HCT116 (cell line): Measurements from ENCODE around the gene MCTP2. TPM values are rescaled to one million over a fixed set of nuclear protein-coding genes. Genes with fewer than 3 reads are reported as not detected.

Experiments used
- ATAC-seq: fragments of 200-7000 bp; cut with Tn5 transposase; 2 replicates; pipeline ENCODE4 v1.9.1; 2020; ENCODE audit warnings: mild to moderate bottlenecking, moderate library complexity
- BruUV-seq: library from RNA; stranded (reverse); fragments of 400-500 nt; replicated peaks from 2 replicates; lab custom pipeline; 2021; lab: Mats Ljungman, UMichigan
- CTCF ChIA-PET: fragments of 300-600 bp; sonication (Branson Sonifier 250); formaldehyde crosslinking; loops from one replicate; lab custom pipeline; 2021; ENCODE audit warnings: antibody characterized with exemption; lab: Charles Lee
- POLR2A ChIA-PET: fragments of 300-600, 350-600 bp; sonication (Branson Sonifier 250); formaldehyde crosslinking; loops from one replicate; lab custom pipeline; 2021; ENCODE audit warnings: antibody characterized with exemption; lab: Charles Lee
- RAD21 ChIA-PET, 2 experiments: fragments of 300-600 bp; sonication (Branson Sonifier 250); formaldehyde crosslinking; loops; one replicate each; lab custom pipeline; 2023; ENCODE audit warnings: low total read pairs in 2 of 2; ENCODE audit not compliant: uncharacterized antibody in 2 of 2, unreplicated experiment in 2 of 2, low non-redundant PET in 1 of 2; lab: Charles Lee
- DNase-seq: peaks from one replicate; pipeline ENCODE4 v3.0.0-alpha.2; 2010; ENCODE audit warnings: low read depth, low spot score
- H2AFZ ChIP-seq: fragments of 200-600 bp; shearing (Covaris generic), sonication (generic); 2 replicates; pipeline ENCODE4 v1.6.1; 2017; ENCODE audit warnings: low read depth, mixed run types, mixed read lengths, antibody characterized with exemption, low read length; ENCODE audit not compliant: poor library complexity, severe bottlenecking
- H3K27ac ChIP-seq: 2 replicates; pipeline ENCODE4 v1.5.1; 2012; ENCODE audit warnings: low read depth, low read length
- H3K27me3 ChIP-seq: fragments of 200-600 bp; sonication (generic); 2 replicates; pipeline ENCODE4 v1.6.1; 2016; ENCODE audit warnings: mixed run types, low read length, mixed read lengths; ENCODE audit not compliant: insufficient read depth
- H3K36me3 ChIP-seq, 2 experiments: fragments of 200-500 bp in 1 of 2; fragments of 200-600 bp in 1 of 2; sonication (Bioruptor generic) in 1 of 2; sonication (generic) in 1 of 2; 2 replicates each; pipeline versions ENCODE4 v1.5.1 to v1.6.1; 2014 to 2016; ENCODE audit warnings: low read length in 2 of 2, inconsistent platforms in 1 of 2, mixed read lengths in 1 of 2, mixed run types in 1 of 2; ENCODE audit not compliant: insufficient read depth in 2 of 2, control insufficient read depth in 1 of 2
- H3K4me1 ChIP-seq, 2 experiments: fragments of 200-600 bp in 1 of 2; sonication (generic) in 1 of 2; 2 replicates each; pipeline versions ENCODE4 v1.5.1 to v1.6.1; 2012 to 2017; ENCODE audit warnings: low read length in 2 of 2, inconsistent platforms in 1 of 2, mild to moderate bottlenecking in 1 of 2, mixed read lengths in 1 of 2, mixed run types in 1 of 2, moderate library complexity in 1 of 2; ENCODE audit not compliant: insufficient read depth in 2 of 2, control insufficient read depth in 1 of 2
- H3K4me2 ChIP-seq: fragments of 200-600 bp; sonication (generic); 2 replicates; pipeline ENCODE4 v1.6.1; 2017; ENCODE audit warnings: mixed run types, low read length, mixed read lengths
- H3K4me3 ChIP-seq, 2 experiments: fragments of 200-600 bp in 1 of 2; sonication (generic) in 1 of 2; replicated peaks in 1 of 2; 2 replicates each; pipeline ENCODE4 v1.5.1; 2011 to 2016; ENCODE audit warnings: low read length in 2 of 2, control low read depth in 1 of 2, low read depth in 1 of 2, mild to moderate bottlenecking in 1 of 2, mixed read lengths in 1 of 2, mixed run types in 1 of 2
- H3K79me2 ChIP-seq: fragments of 200-600 bp; sonication (generic); 2 replicates; pipeline ENCODE4 v1.6.1; 2017; ENCODE audit warnings: mild to moderate bottlenecking, mixed run types, low read length, moderate library complexity, mixed read lengths; ENCODE audit not compliant: insufficient read depth
- H3K9ac ChIP-seq: fragments of 200-600 bp; sonication (generic); 2 replicates; pipeline ENCODE4 v1.6.1; 2016; ENCODE audit warnings: low read length, mixed read lengths
- H3K9me2 ChIP-seq: fragments of 200-600 bp; sonication (generic), shearing (Covaris generic); 2 replicates; pipeline ENCODE4 v1.6.1; 2017; ENCODE audit warnings: mixed run types, mild to moderate bottlenecking, moderate library complexity; ENCODE audit not compliant: insufficient read depth
- H3K9me3 ChIP-seq, 2 experiments: fragments of 200-500 bp in 1 of 2; fragments of 200-600 bp in 1 of 2; sonication (Bioruptor generic) in 1 of 2; sonication (generic) in 1 of 2; 2 replicates each; pipeline ENCODE4 v1.6.1; 2014 to 2017; ENCODE audit warnings: low read length in 2 of 2, mixed read lengths in 2 of 2, inconsistent platforms in 1 of 2, low read depth in 1 of 2, mild to moderate bottlenecking in 1 of 2, mixed run types in 1 of 2, moderate library complexity in 1 of 2; ENCODE audit not compliant: control insufficient read depth in 1 of 2, insufficient read depth in 1 of 2
- H4K20me1 ChIP-seq: fragments of 200-600 bp; sonication (generic), shearing (Covaris generic); 2 replicates; pipeline ENCODE4 v1.6.1; 2017; ENCODE audit warnings: mixed run types, mild to moderate bottlenecking, moderate library complexity; ENCODE audit not compliant: insufficient read depth
- EGR1 ChIP-seq: IDR thresholded peaks from 2 replicates; pipeline ENCODE4 v1.6.1; 2012; ENCODE audit warnings: low read depth
- ELF1 ChIP-seq: IDR thresholded peaks from 2 replicates; pipeline ENCODE4 v1.6.1; 2012; ENCODE audit warnings: low read depth, borderline replicate concordance
- EZH2 ChIP-seq: fragments of 200-600 bp; sonication (generic); IDR thresholded peaks from 2 replicates; pipeline ENCODE4 v1.6.1; 2017; ENCODE audit warnings: antibody characterized with exemption, mixed run types
- FOSL1 ChIP-seq: IDR thresholded peaks from 2 replicates; pipeline ENCODE4 v1.6.1; 2012; ENCODE audit warnings: low read depth
- POLR2A ChIP-seq: IDR thresholded peaks from 2 replicates; pipeline ENCODE4 v1.7.0; 2011; ENCODE audit warnings: borderline replicate concordance; ENCODE audit not compliant: insufficient read depth, insufficient read length; ENCODE audit errors: extremely low read depth
- REST ChIP-seq: IDR thresholded peaks from 2 replicates; pipeline ENCODE4 v1.6.1; 2012; ENCODE audit warnings: low read depth
- TCF7L2 ChIP-seq: IDR thresholded peaks from 2 replicates; pipeline ENCODE4 v1.7.0; 2011; ENCODE audit warnings: borderline replicate concordance, inconsistent platforms; ENCODE audit not compliant: insufficient read depth, insufficient read length; ENCODE audit errors: extremely low read depth
- ZNF274 ChIP-seq: fragments of 200-500 bp; sonication (Bioruptor generic); IDR thresholded peaks from 2 replicates; pipeline ENCODE4 v1.6.1; 2014; ENCODE audit warnings: mild to moderate bottlenecking, low read depth, low read length, inconsistent platforms
- intact Hi-C: fragments of 100-400 bp; cut with micrococcal nuclease; formaldehyde crosslinking; loops from 2 replicates; pipeline ENCODE4 v1.10.0; 2022
- total RNA-seq: library from RNA; stranded (reverse); gene quantifications from one replicate; pipeline ENCODE4 v1.2.1, GENCODE V29; 2021; ENCODE audit not compliant: unreplicated experiment
- TF ChIP-seq, protein P1 (sequence below): IDR thresholded peaks from 2 replicates; pipeline ENCODE4 v1.6.1; 2011; ENCODE audit warnings: mild to moderate bottlenecking, low read length, moderate library complexity; ENCODE audit not compliant: insufficient replicate concordance; ENCODE audit errors: extremely low read depth
- TF ChIP-seq, protein P2 (sequence below): IDR thresholded peaks from 2 replicates; pipeline ENCODE4 v1.6.1; 2012

Gene MCTP2
- total RNA-seq, 1 experiment from 2014 or later = 12.9 TPM

DNA sequence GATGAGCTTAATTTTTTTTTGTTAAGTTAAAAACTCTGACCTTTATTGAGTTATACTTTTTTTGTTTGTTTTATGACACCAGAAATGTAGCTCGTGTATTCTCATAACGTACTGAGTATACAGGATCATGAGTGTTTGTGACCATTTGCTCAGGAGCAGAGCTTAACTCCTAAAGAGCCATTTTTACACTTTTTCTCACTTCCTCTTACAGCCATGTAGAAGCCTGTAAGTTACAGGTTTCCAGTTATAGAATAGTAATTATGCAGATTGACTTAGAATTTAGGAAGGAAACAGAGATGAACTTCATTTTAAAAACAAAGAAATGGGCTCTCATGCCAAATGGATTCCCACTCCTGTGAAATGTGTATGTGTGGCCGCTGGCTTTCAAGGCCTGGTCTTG, 151.7 kb downstream of the MCTP2 start:
- ChIA-PET CTCF (no interaction called here), RAD21 (no interaction called here), POLR2A (no interaction called here)
- Histone ChIP-seq H2AFZ (no peak overlapping the region), H3K9ac (no peak overlapping the region), H3K9me3 (no peaks in the 10 kb centered on the region), H3K27ac (no peak overlapping the region), H3K27me3 (no peaks in the 10 kb centered on the region), H3K4me1 (no peaks in the 10 kb centered on the region), H4K20me1 (no peaks in the 10 kb centered on the region; the same call in 1 of the 2 replicates), H3K9me2 (0 out of 2 replicates have a peak, but pooled peaks cover 3% of the 10 kb centered on the region), H3K4me2 (no peak overlapping the region), H3K36me3 (no peaks in the 10 kb centered on the region), H3K4me3 (no peak overlapping the region), H3K79me2 (no peaks in the 10 kb centered on the region)
- intact Hi-C loops = no loop called here
- TF ChIP-seq EGR1 = no peak
- TF ChIP-seq REST = no peak
- TF ChIP-seq POLR2A = no peak
- no peak for TF ChIP-seq EZH2
- no peak for TF ChIP-seq ELF1
- TF ChIP-seq TCF7L2 = no peak
- no peak for TF ChIP-seq ZNF274
- TF ChIP-seq, protein P1, sequence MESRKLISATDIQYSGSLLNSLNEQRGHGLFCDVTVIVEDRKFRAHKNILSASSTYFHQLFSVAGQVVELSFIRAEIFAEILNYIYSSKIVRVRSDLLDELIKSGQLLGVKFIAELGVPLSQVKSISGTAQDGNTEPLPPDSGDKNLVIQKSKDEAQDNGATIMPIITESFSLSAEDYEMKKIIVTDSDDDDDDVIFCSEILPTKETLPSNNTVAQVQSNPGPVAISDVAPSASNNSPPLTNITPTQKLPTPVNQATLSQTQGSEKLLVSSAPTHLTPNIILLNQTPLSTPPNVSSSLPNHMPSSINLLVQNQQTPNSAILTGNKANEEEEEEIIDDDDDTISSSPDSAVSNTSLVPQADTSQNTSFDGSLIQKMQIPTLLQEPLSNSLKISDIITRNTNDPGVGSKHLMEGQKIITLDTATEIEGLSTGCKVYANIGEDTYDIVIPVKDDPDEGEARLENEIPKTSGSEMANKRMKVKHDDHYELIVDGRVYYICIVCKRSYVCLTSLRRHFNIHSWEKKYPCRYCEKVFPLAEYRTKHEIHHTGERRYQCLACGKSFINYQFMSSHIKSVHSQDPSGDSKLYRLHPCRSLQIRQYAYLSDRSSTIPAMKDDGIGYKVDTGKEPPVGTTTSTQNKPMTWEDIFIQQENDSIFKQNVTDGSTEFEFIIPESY = no peak
- TF ChIP-seq, protein P2, sequence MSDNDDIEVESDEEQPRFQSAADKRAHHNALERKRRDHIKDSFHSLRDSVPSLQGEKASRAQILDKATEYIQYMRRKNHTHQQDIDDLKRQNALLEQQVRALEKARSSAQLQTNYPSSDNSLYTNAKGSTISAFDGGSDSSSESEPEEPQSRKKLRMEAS = no peak
- no peak for TF ChIP-seq FOSL1
- ATAC-seq (no peak), DNase-seq (no peak)
- BruUV-seq = no TSS peak
